ENCODE results near the gene TENM4.

TENM4 gene

GRCh38 chr11:78941226-78941851, 499.5 kb downstream of the TENM4 start:
- ChIA-PET CTCF (no interaction called here), POLR2A (no interaction called here)
- H3K27ac ChIP-seq (ENCODE audit: extremely low read depth, low read depth, low read length): no peak overlapping the region

More at GRCh38 chr11:78941226-78941851, 499.5 kb downstream of the TENM4 start:
- no peaks in the 10 kb centered on the region for H3K36me3 ChIP-seq (ENCODE audit: control insufficient read depth in 2 of 2, insufficient read depth in 1 of 2, low read length in 2 of 2)
- TF ChIP-seq ZNF280D (tag by site-specific recombination; IDR thresholded peaks at IDR 0.05) (no peak), ZNF571 (tag by site-specific recombination; IDR thresholded peaks at IDR 0.05) (no peak), ZNF157 (tag by site-specific recombination; IDR thresholded peaks at IDR 0.05) (no peak), ZNF175 (tag by site-specific recombination; IDR thresholded peaks at IDR 0.05) (no peak), ZNF704 (tag by site-specific recombination; IDR thresholded peaks at IDR 0.05) (no peak), ZNF449 (tag by site-specific recombination; IDR thresholded peaks at IDR 0.05) (no peak), ZNF335 (tag by site-specific recombination; conservative IDR thresholded peaks at IDR 0.05) (no peak), ZNF548 (tag by site-specific recombination; IDR thresholded peaks at IDR 0.05) (no peak), ZNF747 (tag by site-specific recombination; IDR thresholded peaks at IDR 0.05) (no peak), RBAK (tag by site-specific recombination; IDR thresholded peaks at IDR 0.05) (no peak), ZNF302 (tag by site-specific recombination; IDR thresholded peaks at IDR 0.05; ENCODE audit: low read depth) (no peak), ZNF280C (tag by site-specific recombination; IDR thresholded peaks at IDR 0.05) (no peak), ZSCAN4 (tag by site-specific recombination; IDR thresholded peaks at IDR 0.05) (no peak), ZNF48 (tag by site-specific recombination; IDR thresholded peaks at IDR 0.05) (no peak), ZBTB21 (tag by site-specific recombination; IDR thresholded peaks at IDR 0.05) (no peak), ZNF2 (tag by site-specific recombination; IDR thresholded peaks at IDR 0.05) (no peak), ZBTB1 (tag by site-specific recombination; IDR thresholded peaks at IDR 0.05) (no peak), ZNF16 (tag by site-specific recombination; IDR thresholded peaks at IDR 0.05; ENCODE audit: low read depth) (no peak), AEBP2 (tag by site-specific recombination; IDR thresholded peaks at IDR 0.05; ENCODE audit: borderline replicate concordance) (no peak), ZNF521 (tag by site-specific recombination; IDR thresholded peaks at IDR 0.05) (no peak)
- H3K4me1 ChIP-seq (ENCODE audit: control insufficient read depth, insufficient read depth, low read length): no peaks in the 10 kb centered on the region
- H3K9me3 ChIP-seq (ENCODE audit: control insufficient read depth, insufficient read depth, low read depth, low read length): no peaks in the 10 kb centered on the region
- no peak overlapping the region for H3K4me3 ChIP-seq (ENCODE audit: low read depth, low read length)
